Psoas muscle (tissue), 8 donors: ENCODE data around the gene PLCG2. TPM values are rescaled to one million over a fixed set of nuclear protein-coding genes. Genes with fewer than 3 reads are reported as not detected.
A peak's percentile ranks its signal among the peaks of the same experiment; 100 is the strongest.

Experiments
- ATAC-seq, 4 donors: fragments of 200-7000 bp; cut with Tn5 transposase; one replicate each; pipeline ENCODE4 v1.9.1; 2020; ENCODE audit warnings: moderate library complexity in 3 of 4, mild to moderate bottlenecking in 2 of 4
- DNase-seq, 2 donors: peaks; one replicate each; pipeline ENCODE4 v3.0.0-alpha.2; 2020
- H3K27ac ChIP-seq: fragments of 200-600 bp; one replicate; pipeline ENCODE4 v1.8.0; 2022
- H3K27me3 ChIP-seq, 3 donors: fragments of 200-600 bp in 1 of 3; one replicate each; pipeline versions ENCODE4 v1.6.1 to v1.8.0; 2013 to 2022; ENCODE audit warnings: low read length in 2 of 3, mild to moderate bottlenecking in 2 of 3, moderate library complexity in 1 of 3; ENCODE audit not compliant: insufficient read depth in 3 of 3
- H3K36me3 ChIP-seq, 2 donors: fragments of 200-600 bp in 1 of 2; one replicate each; pipeline versions ENCODE4 v1.6.1 to v1.8.0; 2013 to 2022; ENCODE audit warnings: low read depth in 1 of 2, mild to moderate bottlenecking in 1 of 2, moderate library complexity in 1 of 2; ENCODE audit not compliant: insufficient read depth in 1 of 2
- H3K4me1 ChIP-seq: fragments of 200-600 bp; one replicate; pipeline ENCODE4 v1.8.0; 2022
- H3K4me3 ChIP-seq: fragments of 200-600 bp; one replicate; pipeline ENCODE4 v1.8.0; 2022; ENCODE audit warnings: mild to moderate bottlenecking
- H3K9me3 ChIP-seq: fragments of 200-600 bp; one replicate; pipeline ENCODE4 v1.8.0; 2022
- WGBS, 3 donors: extraction: QIAGEN DNeasy Blood & Tissue Kit; methylation state at CpG; one replicate each; pipeline versions ENCODE4 v1.1.6 to v1.1.7; 2013; 5-methylcytosine and 5-hydroxymethylcytosine counted together
- intact Hi-C, 2 donors: fragments of 100-400 bp; cut with DNase I; formaldehyde crosslinking; loops; one replicate each; pipeline versions ENCODE4 v1.11.0 to v1.14.2; 2022
- polyA plus RNA-seq, 3 donors: library from polyadenylated mRNA; stranded (reverse); fragments of 200-250 nt; gene quantifications; one replicate each; pipeline ENCODE4 v1.2.3, GENCODE V29; 2013
- total RNA-seq, 4 donors: library from RNA; stranded (reverse); fragmentation: NEBNext Ultra II Directional in 2 of 4; extraction: Animal tissue kit (Norgen Biotek cat#: 25700) in 2 of 4; gene quantifications; one replicate each; pipeline versions ENCODE4 v1.2.1 to v1.2.4, GENCODE V29; 2021 to 2023
- TF ChIP-seq, protein P1 (sequence below): fragments of 200-600 bp; IDR thresholded peaks from one replicate; pipeline ENCODE4 v1.8.0; 2022; ENCODE audit warnings: antibody characterized with exemption
- donor health status: healthy with polysubstance abuse.
- donor health status: DM: no; HTN: no; CAD: no; lungs with moderate emphysema.
- donor health status: Bipolar disorder and iron deficiency.
- donor health status: healthy.
- donor health status: DM: yes; HTN: yes; CAD: no.
- donor health status: DM: no; HTN: no; CAD: no.
- donor health status: DM: no; HTN: no; CAD: no.
- donor health status: DM: yes; HTN: yes; CAD: no.

Gene PLCG2
- total and polyA plus RNA-seq, 7 donors = 0.96 to 4.8 (median 2.5) TPM

DNA sequence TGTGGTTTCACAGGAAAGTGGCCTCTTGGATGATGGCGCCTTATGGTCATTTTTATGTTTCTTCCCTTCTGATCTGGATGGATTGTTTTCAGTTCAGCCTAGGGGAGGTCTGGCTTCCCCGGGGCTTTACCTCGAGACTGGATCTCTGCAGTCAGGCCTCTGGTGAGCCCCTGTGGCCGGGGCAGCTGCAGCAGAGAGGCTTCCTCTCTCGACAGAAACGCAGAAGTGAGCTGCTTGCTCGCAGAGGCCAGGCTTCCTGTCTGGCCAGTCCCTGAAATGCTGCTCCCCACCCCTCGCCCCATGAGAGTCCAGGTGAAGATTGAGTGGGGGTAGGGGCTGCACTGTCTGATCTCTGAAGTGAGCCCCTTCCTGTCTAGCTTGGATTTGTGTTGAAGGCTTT lies 44.0 kb downstream of the PLCG2 start:
- TF ChIP-seq, protein P1, sequence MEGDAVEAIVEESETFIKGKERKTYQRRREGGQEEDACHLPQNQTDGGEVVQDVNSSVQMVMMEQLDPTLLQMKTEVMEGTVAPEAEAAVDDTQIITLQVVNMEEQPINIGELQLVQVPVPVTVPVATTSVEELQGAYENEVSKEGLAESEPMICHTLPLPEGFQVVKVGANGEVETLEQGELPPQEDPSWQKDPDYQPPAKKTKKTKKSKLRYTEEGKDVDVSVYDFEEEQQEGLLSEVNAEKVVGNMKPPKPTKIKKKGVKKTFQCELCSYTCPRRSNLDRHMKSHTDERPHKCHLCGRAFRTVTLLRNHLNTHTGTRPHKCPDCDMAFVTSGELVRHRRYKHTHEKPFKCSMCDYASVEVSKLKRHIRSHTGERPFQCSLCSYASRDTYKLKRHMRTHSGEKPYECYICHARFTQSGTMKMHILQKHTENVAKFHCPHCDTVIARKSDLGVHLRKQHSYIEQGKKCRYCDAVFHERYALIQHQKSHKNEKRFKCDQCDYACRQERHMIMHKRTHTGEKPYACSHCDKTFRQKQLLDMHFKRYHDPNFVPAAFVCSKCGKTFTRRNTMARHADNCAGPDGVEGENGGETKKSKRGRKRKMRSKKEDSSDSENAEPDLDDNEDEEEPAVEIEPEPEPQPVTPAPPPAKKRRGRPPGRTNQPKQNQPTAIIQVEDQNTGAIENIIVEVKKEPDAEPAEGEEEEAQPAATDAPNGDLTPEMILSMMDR = no peak
- Histone ChIP-seq H3K27me3 (peaks cover 0 to 3% (median 0%) of the 10 kb centered on the region in 3 donors), H3K27ac (no peak overlapping the region), H3K36me3 (no peaks in the 10 kb centered on the region), H3K4me1 (no peaks in the 10 kb centered on the region), H3K4me3 (no peak overlapping the region), H3K9me3 (no peaks in the 10 kb centered on the region)
- intact Hi-C loops = no loop called here
- no peak for DNase-seq
- 22 to 26% (median 26%) methylated on average over 8 of the region's 8 CpGs for WGBS, 3 donors
- no peak for ATAC-seq

DNA sequence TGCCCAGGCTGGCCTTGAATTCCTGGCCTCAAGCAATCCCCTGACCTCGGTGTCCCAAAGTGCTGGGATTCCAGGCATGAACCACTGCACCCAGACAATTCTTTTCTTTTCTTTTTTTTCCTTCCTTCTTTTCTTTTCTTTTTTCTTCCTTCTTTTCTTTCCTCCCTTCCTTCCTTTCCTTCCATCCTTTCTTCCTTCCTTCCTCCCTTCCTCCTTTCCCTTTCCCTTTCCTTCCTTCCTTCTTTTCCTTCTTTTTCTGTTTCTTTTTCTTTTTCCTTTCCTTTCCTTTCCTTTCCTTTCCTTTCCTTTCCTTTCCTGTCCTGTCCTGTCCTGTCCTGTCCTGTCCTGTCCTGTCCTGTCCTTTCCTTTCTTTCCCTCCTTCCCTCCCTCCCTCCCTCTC lies 44.6 kb downstream of the PLCG2 start:
- ATAC-seq = no peak
- intact Hi-C loops = no loop called here
- no peak for DNase-seq
- no peaks in the 10 kb centered on the region for H3K4me1 ChIP-seq
- H3K36me3 ChIP-seq = no peaks in the 10 kb centered on the region
- WGBS, 3 donors = 78 to 94% (median 80%) methylated on average over 1 of the region's 1 CpG
- H3K4me3 ChIP-seq = no peak overlapping the region
- peaks cover 0 to 3% (median 0%) of the 10 kb centered on the region in 3 donors for H3K27me3 ChIP-seq
- H3K27ac ChIP-seq = no peak overlapping the region
- TF ChIP-seq, protein P1 = no peak
- H3K9me3 ChIP-seq = no peaks in the 10 kb centered on the region

DNA sequence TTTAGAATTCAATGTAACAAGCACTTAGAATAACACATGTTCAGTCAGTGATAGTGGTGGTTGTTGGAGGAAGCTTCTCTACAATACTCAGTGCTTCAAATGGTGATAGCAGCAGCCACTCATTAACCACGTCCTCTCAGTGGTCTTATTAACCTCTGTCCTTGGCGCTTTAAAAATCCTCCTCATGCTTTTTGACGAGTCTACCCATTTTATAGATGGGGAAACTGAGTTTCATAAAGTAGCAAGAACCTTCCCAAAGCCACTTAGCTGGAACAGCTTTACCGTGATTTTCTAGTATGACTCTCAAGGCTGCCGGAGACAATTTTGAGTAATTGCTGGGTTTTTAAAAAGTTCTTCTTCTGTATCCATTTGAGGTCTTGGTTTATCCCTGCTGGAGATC lies 47.4 kb downstream of the PLCG2 start:
- ATAC-seq (no peak), DNase-seq (no peak)
- H3K4me3 ChIP-seq = no peak overlapping the region
- H3K9me3 ChIP-seq = no peaks in the 10 kb centered on the region
- no peaks in the 10 kb centered on the region for H3K4me1 ChIP-seq
- H3K36me3 ChIP-seq = no peaks in the 10 kb centered on the region
- no peaks in the 10 kb centered on the region for H3K27me3 ChIP-seq
- TF ChIP-seq, protein P1 = no peak
- no peak overlapping the region for H3K27ac ChIP-seq
- 86 to 92% (median 90%) methylated on average over 5 of the region's 5 CpGs for WGBS, 3 donors
- intact Hi-C loops = no loop called here

DNA sequence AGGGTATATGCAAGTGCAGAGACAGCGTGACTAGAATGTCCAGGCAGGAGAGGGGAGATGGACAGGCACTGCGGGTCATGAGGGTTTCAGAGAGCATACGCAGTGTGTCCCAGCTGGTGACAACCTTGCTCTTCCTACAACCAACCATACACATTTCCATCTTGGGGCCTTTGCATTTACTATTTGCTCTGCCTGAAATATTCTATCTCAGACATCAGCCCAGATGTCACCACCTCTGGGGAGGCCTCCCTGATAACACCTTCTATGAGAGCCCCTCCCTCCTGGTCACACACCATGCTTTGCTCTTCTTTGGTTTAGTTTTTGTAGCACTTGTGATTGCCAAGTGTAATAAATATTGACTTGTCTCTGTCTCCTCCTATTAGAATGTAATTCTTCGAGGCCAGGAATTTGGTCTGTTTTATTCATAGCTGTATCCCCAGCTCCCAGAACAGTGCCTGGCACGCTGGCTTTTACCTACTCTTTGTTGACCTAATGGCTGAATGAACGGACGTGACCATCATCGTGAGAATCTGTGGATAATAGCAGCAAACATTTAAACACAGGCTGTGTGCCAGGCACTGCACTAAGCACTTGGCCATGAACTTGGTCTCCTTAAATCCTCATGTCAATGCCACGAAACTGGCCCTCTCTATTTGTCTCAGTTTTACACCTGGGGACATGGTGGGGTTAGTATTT lies 51.9 kb downstream of the PLCG2 start:
- no peak overlapping the region for H3K4me3 ChIP-seq
- H3K27me3 ChIP-seq = no peaks in the 10 kb centered on the region
- H3K9me3 ChIP-seq = no peaks in the 10 kb centered on the region
- WGBS, 3 donors = 41 to 50% (median 45%) methylated on average over 9 of the region's 9 CpGs
- no peaks in the 10 kb centered on the region for H3K36me3 ChIP-seq
- intact Hi-C loops = no loop called here
- ATAC-seq (no peak), DNase-seq (no peak)
- H3K4me1 ChIP-seq = no peaks in the 10 kb centered on the region
- H3K27ac ChIP-seq = no peak overlapping the region
- TF ChIP-seq, protein P1 = no peak

DNA sequence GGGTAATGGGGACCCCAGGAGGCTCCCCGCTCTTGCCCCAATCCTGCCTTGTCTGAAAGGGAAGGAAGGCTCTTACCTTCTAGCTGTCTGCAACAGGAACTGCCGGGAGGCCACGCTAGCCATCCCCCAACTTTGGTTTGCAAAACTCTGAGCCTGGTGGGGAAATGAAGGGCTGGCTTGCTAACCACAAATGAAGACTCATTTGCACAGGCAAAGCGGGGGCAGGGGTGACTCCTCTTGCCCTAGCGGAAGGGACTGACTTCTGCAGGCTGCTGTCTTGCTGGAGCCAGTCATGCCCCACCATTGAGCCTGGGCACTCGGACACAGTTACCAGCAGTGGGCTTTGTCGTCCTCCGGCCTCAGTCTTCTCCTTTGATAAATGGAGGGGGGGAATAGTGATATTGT lies 52.6 kb downstream of the PLCG2 start:
- H3K27ac ChIP-seq = no peak overlapping the region
- no peak overlapping the region for H3K4me3 ChIP-seq
- H3K27me3 ChIP-seq = no peaks in the 10 kb centered on the region
- intact Hi-C loops = no loop called here
- TF ChIP-seq, protein P1 = no peak
- no peaks in the 10 kb centered on the region for H3K9me3 ChIP-seq
- H3K36me3 ChIP-seq = no peaks in the 10 kb centered on the region
- ATAC-seq (no peak), DNase-seq (peak; percentile 33 to 71)
- no peaks in the 10 kb centered on the region for H3K4me1 ChIP-seq
- WGBS, 3 donors = 76 to 80% (median 78%) methylated on average over 8 of the region's 8 CpGs
